ENCODE results near the gene ANKRD37. TPM values are rescaled to one million over a fixed set of nuclear protein-coding genes. Genes with fewer than 3 reads are reported as not detected.
A peak's percentile ranks its signal among the peaks of the same experiment; 100 is the strongest.

ANKRD37 gene
- total and polyA plus RNA-seq, 3 donors from 2014 or later: 12.7 to 23.7 (median 19.6) TPM

DNA sequence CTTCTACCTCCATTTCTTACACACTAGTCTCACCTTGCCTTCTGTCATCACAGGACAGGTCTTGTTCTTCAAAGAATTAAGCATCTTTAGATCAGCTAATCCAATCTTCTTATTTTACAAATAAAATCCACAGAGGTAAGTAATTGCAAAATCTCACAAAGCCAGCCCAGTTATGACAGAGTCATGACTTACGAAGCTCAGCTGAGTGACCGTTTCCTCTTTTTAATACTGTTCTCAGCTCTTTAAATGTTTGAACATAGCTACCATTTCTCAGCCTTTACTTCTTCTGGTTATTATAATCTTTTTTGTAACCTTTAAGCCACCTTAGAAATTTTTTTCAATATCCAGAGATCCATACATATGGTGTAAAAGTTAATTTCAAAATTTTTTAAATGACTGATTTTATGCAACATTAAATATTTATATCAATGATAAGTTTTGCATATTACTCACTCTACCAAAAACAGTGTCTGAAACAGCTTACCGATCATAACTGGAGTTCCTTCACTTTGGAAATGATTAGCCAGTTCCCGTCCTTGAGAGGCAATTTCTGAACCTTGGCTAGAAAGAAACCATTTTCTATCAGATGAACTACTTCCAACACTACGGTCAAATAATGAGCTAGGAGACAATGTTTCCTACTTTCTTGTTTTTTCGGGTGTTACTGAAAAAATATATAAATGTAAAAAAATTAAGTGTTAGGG lies 8.8 kb downstream of the ANKRD37 start:
- 53 to 55% methylated on average over 6 of the region's 6 CpGs for WGBS, 2 donors
- Histone ChIP-seq H3K27ac (peak overlapping the region in 1 of 2 donors; percentile 46), H3K4me3 (no peak overlapping the region), H3K36me3 (ENCODE audit: low read depth, missing control alignments) (no peaks in the 10 kb centered on the region), H3K4me1 (peaks cover 6% of the 10 kb centered on the region), H3K27me3 (no peaks in the 10 kb centered on the region), H3K9me3 (no peaks in the 10 kb centered on the region)
- intact Hi-C loops (cut with DNase I; ENCODE audit: low total_unique reads): no loop called here
- no peak for DNase-seq
- no peak for TF ChIP-seq POLR2A (IDR thresholded peaks at IDR 0.05)
- TF ChIP-seq, protein P1, sequence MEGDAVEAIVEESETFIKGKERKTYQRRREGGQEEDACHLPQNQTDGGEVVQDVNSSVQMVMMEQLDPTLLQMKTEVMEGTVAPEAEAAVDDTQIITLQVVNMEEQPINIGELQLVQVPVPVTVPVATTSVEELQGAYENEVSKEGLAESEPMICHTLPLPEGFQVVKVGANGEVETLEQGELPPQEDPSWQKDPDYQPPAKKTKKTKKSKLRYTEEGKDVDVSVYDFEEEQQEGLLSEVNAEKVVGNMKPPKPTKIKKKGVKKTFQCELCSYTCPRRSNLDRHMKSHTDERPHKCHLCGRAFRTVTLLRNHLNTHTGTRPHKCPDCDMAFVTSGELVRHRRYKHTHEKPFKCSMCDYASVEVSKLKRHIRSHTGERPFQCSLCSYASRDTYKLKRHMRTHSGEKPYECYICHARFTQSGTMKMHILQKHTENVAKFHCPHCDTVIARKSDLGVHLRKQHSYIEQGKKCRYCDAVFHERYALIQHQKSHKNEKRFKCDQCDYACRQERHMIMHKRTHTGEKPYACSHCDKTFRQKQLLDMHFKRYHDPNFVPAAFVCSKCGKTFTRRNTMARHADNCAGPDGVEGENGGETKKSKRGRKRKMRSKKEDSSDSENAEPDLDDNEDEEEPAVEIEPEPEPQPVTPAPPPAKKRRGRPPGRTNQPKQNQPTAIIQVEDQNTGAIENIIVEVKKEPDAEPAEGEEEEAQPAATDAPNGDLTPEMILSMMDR (IDR thresholded peaks at IDR 0.05): no peak

DNA sequence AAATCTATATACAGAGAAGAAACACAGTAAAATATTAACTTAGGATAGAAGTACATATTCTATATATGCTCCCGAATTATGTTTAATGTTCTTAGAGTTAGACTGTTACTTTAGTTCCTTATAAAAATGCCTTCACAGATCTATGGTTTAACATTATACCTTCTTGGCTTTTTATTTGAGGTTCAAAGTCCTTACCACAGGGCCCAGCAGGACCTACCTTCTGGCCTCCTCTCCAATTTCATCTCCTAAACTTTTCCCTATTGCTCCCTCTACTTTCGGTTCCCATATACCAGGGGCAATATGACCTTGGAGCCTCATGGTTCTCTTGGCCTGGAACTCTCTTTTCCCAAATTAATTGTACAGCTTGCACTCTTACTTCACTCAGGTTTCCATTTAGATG lies 11.8 kb downstream of the ANKRD37 start:
- Histone ChIP-seq H3K27me3 (no peaks in the 10 kb centered on the region), H3K36me3 (ENCODE audit: low read depth, missing control alignments) (no peaks in the 10 kb centered on the region), H3K4me1 (peaks cover 6% of the 10 kb centered on the region), H3K4me3 (no peak overlapping the region), H3K27ac (no peak overlapping the region), H3K9me3 (no peaks in the 10 kb centered on the region)
- TF ChIP-seq, protein P1 (IDR thresholded peaks at IDR 0.05): no peak
- no peak for TF ChIP-seq POLR2A (IDR thresholded peaks at IDR 0.05)
- 93 to 96% methylated on average over 2 of the region's 2 CpGs for WGBS, 2 donors
- no peak for DNase-seq
- intact Hi-C loops (cut with DNase I; ENCODE audit: low total_unique reads): no loop called here

DNA sequence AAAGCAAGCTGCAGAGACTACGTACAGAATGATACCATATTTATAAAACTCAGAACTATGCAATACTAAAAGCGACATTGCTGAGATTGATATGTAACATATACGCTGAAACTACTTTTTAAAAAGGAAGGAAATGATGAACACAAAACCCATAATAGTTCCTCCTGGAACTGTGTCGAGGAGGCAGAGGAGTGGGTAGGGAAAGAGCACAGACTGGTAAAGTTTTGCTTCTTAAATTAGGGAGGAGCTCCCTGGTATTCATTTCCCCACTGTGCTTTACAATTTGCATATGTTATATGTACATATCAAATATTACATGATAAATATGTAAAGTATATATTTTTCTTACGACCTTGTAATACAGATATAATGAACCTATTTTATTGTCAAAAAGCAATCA lies 15.2 kb downstream of the ANKRD37 start:
- H3K27me3 ChIP-seq: no peaks in the 10 kb centered on the region
- H3K9me3 ChIP-seq: no peaks in the 10 kb centered on the region
- intact Hi-C loops (cut with DNase I; ENCODE audit: low total_unique reads): no loop called here
- WGBS, 2 donors: 84 to 89% methylated on average over 5 of the region's 5 CpGs
- no peak overlapping the region for H3K4me3 ChIP-seq
- TF ChIP-seq, protein P1 (IDR thresholded peaks at IDR 0.05): no peak
- peak overlapping the region in 1 of 2 donors; percentile 10 for H3K27ac ChIP-seq
- no peaks in the 10 kb centered on the region for H3K36me3 ChIP-seq (ENCODE audit: low read depth, missing control alignments)
- no peak for DNase-seq
- no peaks in the 10 kb centered on the region for H3K4me1 ChIP-seq

- intact Hi-C loops (cut with DNase I; ENCODE audit: low total_unique reads): no loop called here
- Histone ChIP-seq H3K36me3 (ENCODE audit: low read depth, missing control alignments) (no peaks in the 10 kb centered on the region), H3K27ac (peak overlapping the region in 1 of 2 donors; percentile 10), H3K9me3 (no peaks in the 10 kb centered on the region), H3K4me3 (no peak overlapping the region), H3K4me1 (no peaks in the 10 kb centered on the region), H3K27me3 (no peaks in the 10 kb centered on the region)
- no peak for DNase-seq
- TF ChIP-seq POLR2A (IDR thresholded peaks at IDR 0.05): no peak
- TF ChIP-seq, protein P1 (IDR thresholded peaks at IDR 0.05): no peak
- 86 to 92% methylated on average over 5 of the region's 5 CpGs for WGBS, 2 donors
Observed at GRCh38 chr4:185412412-185412811, 15.8 kb downstream of the ANKRD37 start.

GRCh38 chr4:185416955-185417354 lies 20.3 kb downstream of the ANKRD37 start:
- Histone ChIP-seq H3K36me3 (ENCODE audit: low read depth, missing control alignments) (no peaks in the 10 kb centered on the region), H3K27ac (no peak overlapping the region), H3K4me1 (peaks cover 10% of the 10 kb centered on the region), H3K9me3 (no peaks in the 10 kb centered on the region), H3K4me3 (no peak overlapping the region), H3K27me3 (no peaks in the 10 kb centered on the region)
- DNase-seq: no peak
- intact Hi-C loops (cut with DNase I; ENCODE audit: low total_unique reads): no loop called here
- TF ChIP-seq, protein P1 (IDR thresholded peaks at IDR 0.05): no peak
- no peak for TF ChIP-seq POLR2A (IDR thresholded peaks at IDR 0.05)
